Measurements from ENCODE around the gene ADPRHL1.

DNA sequence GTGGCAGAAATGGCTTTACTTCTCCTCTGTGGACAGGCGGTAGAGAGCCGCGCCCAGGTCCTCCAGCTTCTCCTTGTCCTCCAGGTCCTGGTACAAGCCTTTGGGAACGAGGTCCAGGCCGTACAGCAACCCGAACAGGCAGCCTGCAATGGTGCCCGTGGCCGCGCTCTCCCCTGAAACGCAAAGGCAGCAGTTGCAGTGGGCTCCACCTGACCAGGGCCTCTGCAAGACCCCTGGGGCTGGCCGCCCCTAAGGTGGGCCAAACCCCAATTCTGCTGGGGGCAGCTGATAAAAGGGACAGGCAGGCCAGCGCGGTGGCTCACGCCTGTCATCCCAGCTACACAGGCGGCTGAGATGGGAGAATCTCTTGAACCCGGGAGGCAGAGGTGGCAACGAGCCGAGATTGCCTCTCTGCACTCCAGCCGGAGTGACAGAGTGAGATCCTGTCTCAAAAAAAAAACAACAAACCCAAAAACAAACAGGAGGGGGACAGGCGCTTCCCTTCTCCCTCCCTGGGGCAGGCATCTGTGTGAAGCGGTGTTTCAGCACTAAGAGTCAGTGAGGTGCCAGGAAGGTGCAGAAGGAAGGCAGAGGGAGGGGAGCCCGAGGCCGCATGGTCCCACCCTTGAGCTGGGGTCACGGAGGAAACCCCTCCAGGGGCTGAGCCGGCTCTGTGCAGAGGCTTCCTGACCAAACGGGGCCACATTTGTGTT is 30.3 kb downstream of the ADPRHL1 start:
- TF ChIP-seq CTCF (IDR thresholded peaks at IDR 0.05 in 8 of 11, conservative IDR thresholded peaks at IDR 0.05 in 3 of 11), result no peak
- TF ChIP-seq POLR2A (IDR thresholded peaks at IDR 0.05), result no peak
- TF ChIP-seq POLR2AphosphoS5 (IDR thresholded peaks at IDR 0.05), result no peak

Measured in spleen (tissue), 7 donors.